RWPE2 (cell line): ENCODE measurements around the gene TMEM132D.

ENCODE experiments used
- ATAC-seq: fragments of 200-7000 bp; cut with Tn5 transposase; 3 replicates; pipeline ENCODE4 v1.9.1; 2021; ENCODE audit warnings: low read depth
- DNase-seq: peaks from one replicate; pipeline ENCODE4 v3.0.0-alpha.2; 2020; ENCODE audit warnings: low spot score
- H3K27ac ChIP-seq: fragments of 450-650 bp; 2 replicates; pipeline ENCODE4 v1.5.1; 2017; ENCODE audit warnings: mild to moderate bottlenecking; ENCODE audit not compliant: poor library complexity, severe bottlenecking
- H3K27me3 ChIP-seq: fragments of 250-450 bp; sonication (Bioruptor Pico); 2 replicates; pipeline ENCODE4 v1.5.1; 2021; ENCODE audit warnings: mild to moderate bottlenecking, moderate library complexity; ENCODE audit not compliant: insufficient read depth, poor library complexity, severe bottlenecking
- H3K36me3 ChIP-seq: fragments of 250-450 bp; sonication (Bioruptor Pico); 2 replicates; pipeline ENCODE4 v1.5.1; 2020; ENCODE audit warnings: low read depth, mild to moderate bottlenecking, moderate library complexity
- H3K4me1 ChIP-seq: fragments of 250-450 bp; sonication (Bioruptor Pico); 2 replicates; pipeline ENCODE4 v1.5.1; 2021; ENCODE audit warnings: mild to moderate bottlenecking, moderate library complexity; ENCODE audit not compliant: insufficient read depth, poor library complexity, severe bottlenecking
- H3K4me3 ChIP-seq: fragments of 250-450 bp; sonication (Bioruptor Pico); 2 replicates; pipeline ENCODE4 v1.5.1; 2021; ENCODE audit warnings: mild to moderate bottlenecking, moderate library complexity; ENCODE audit not compliant: severe bottlenecking
- H3K9me3 ChIP-seq: fragments of 250-450 bp; sonication (Bioruptor Pico); 2 replicates; pipeline ENCODE4 v1.5.1; 2021; ENCODE audit warnings: mild to moderate bottlenecking, moderate library complexity; ENCODE audit not compliant: severe bottlenecking
- CTCF ChIP-seq: fragments of 450-650 bp; IDR thresholded peaks from one replicate; pipeline ENCODE4 v1.5.1; 2017; ENCODE audit warnings: mild to moderate bottlenecking, moderate library complexity; ENCODE audit not compliant: poor library complexity, severe bottlenecking

Gene TMEM132D

GRCh38 chr12:129841251-129841650, 62.6 kb downstream of the TMEM132D start:
- no peaks in the 10 kb centered on the region for H3K36me3 ChIP-seq
- no peaks in the 10 kb centered on the region for H3K4me1 ChIP-seq
- no peak for ATAC-seq
- no peak for DNase-seq
- H3K27ac ChIP-seq = no peak overlapping the region
- TF ChIP-seq CTCF = no peak
- no peak overlapping the region for H3K4me3 ChIP-seq
- H3K27me3 ChIP-seq = peaks cover 8% of the 10 kb centered on the region
- H3K9me3 ChIP-seq = no peaks in the 10 kb centered on the region

DNA sequence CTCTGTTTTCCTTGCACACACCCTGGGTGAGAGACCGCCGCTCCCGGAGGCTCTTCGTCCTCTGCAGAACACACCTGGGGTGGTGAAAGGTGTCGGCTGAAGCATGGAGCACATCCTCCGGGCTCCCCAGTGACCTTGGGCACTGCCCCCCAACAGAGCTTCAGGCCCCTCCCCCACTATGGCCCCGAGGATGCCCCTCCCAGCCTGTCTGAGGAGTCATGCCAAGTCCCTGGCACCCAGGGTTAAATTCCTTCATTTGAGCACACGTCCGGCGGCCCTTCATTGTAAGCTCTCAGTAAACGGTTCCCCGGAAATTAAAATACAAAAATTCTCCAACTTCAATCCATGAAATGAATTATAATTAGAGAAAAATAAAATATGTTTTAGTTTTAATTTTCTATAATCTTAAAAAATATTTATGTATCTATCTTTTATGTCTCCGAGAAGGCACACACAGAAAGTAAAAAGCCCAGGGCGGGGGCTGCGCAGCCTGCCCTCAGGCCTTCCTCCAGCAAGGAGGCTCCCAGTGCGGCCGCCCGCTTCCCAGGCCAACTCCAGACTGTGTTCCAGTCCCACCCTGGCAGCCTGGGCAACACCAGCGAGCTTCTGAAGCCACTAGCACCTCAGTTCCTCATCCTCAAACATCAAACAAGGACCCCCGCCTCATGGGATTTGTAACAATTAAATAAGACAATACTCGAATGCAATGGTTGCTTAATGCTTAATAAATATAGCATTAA, 63.5 kb downstream of the TMEM132D start:
- Histone ChIP-seq H3K9me3 (no peaks in the 10 kb centered on the region), H3K27ac (no peak overlapping the region), H3K4me3 (no peak overlapping the region), H3K27me3 (peaks cover 8% of the 10 kb centered on the region), H3K36me3 (no peaks in the 10 kb centered on the region), H3K4me1 (no peaks in the 10 kb centered on the region)
- no peak for DNase-seq
- ATAC-seq = no peak
- TF ChIP-seq CTCF = no peak

DNA sequence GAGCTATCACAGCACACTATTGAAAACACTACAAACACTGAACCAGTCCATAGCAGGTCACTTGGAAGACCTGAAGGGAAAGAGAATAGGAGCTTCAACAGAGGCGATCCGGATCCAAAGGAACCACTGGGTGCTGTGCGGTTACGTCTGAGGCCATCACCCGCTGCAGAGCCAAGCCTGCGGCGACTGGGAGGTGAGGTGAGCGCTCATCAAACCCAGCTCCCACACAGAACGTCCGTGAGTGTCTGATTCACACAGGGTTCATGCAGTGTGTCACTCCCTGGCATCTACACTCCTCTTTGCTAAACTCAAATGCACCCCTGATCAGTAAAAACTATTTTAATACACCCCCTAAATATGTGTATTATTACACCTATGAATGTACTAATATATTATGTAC, 64.1 kb downstream of the TMEM132D start:
- no peak for DNase-seq
- Histone ChIP-seq H3K36me3 (no peaks in the 10 kb centered on the region), H3K27ac (no peak overlapping the region), H3K27me3 (peaks cover 8% of the 10 kb centered on the region), H3K9me3 (no peaks in the 10 kb centered on the region), H3K4me3 (no peak overlapping the region), H3K4me1 (no peaks in the 10 kb centered on the region)
- TF ChIP-seq CTCF = no peak
- ATAC-seq = no peak

GRCh38 chr12:129831294-129831693, 72.5 kb downstream of the TMEM132D start:
- H3K27me3 ChIP-seq = no peaks in the 10 kb centered on the region
- no peaks in the 10 kb centered on the region for H3K36me3 ChIP-seq
- ATAC-seq = no peak
- no peak overlapping the region for H3K27ac ChIP-seq
- DNase-seq = no peak
- no peaks in the 10 kb centered on the region for H3K9me3 ChIP-seq
- no peak overlapping the region for H3K4me3 ChIP-seq
- no peak for TF ChIP-seq CTCF
- no peaks in the 10 kb centered on the region for H3K4me1 ChIP-seq

GRCh38 chr12:129830796-129831195, 73.0 kb downstream of the TMEM132D start:
- Histone ChIP-seq H3K27ac (no peak overlapping the region), H3K4me1 (no peaks in the 10 kb centered on the region), H3K9me3 (no peaks in the 10 kb centered on the region), H3K36me3 (no peaks in the 10 kb centered on the region), H3K27me3 (no peaks in the 10 kb centered on the region), H3K4me3 (no peak overlapping the region)
- DNase-seq (no peak), ATAC-seq (no peak)
- no peak for TF ChIP-seq CTCF
